ENCODE results near the gene ZNF512B.
A peak's percentile ranks its signal among the peaks of the same experiment; 100 is the strongest.
"Not testable (repeated sequence)": the region's sequence is repeated elsewhere in the genome, so short reads cannot be mapped to it uniquely, and the experiment has no call there.

ZNF512B gene

GRCh38 chr20:63969838-63970713, at the start of gene ZNF512B:
Gene ZNF512B, minus strand, starts transcription at chr20:63969930. Its CDS starts 1,980 bp downstream, at chr20:63967950.
- peak; percentile 58 for DNase-seq

- no peak for DNase-seq
Measured at GRCh38 chr20:64015635-64016034, 45.9 kb upstream of the ZNF512B start.

- not testable (repeated sequence) for DNase-seq
Measured at GRCh38 chr20:64012385-64013154, 42.8 kb upstream of the ZNF512B start.

- DNase-seq = no peak
Measured at GRCh38 chr20:64011366-64011779, 41.6 kb upstream of the ZNF512B start.

- DNase-seq = no peak
Measured at GRCh38 chr20:64010711-64011237, 41.0 kb upstream of the ZNF512B start.

- no peak for DNase-seq
Measured at GRCh38 chr20:64009811-64010387, 40.2 kb upstream of the ZNF512B start.

GRCh38 chr20:64006902-64007301, 37.2 kb upstream of the ZNF512B start:
- DNase-seq = no peak

GRCh38 chr20:64006490-64006889, 36.8 kb upstream of the ZNF512B start:
- no peak for DNase-seq

GRCh38 chr20:64005394-64005793, 35.7 kb upstream of the ZNF512B start:
- DNase-seq = no peak

GRCh38 chr20:64003960-64004725, 34.4 kb upstream of the ZNF512B start:
- DNase-seq = no peak

- DNase-seq = peak; percentile 30
Measured at GRCh38 chr20:64001607-64002011, 31.9 kb upstream of the ZNF512B start.

GRCh38 chr20:64000906-64001305, 31.2 kb upstream of the ZNF512B start:
- no peak for DNase-seq

GRCh38 chr20:63982937-63983336, 13.2 kb upstream of the ZNF512B start:
- DNase-seq = no peak

- DNase-seq = peak; percentile 96
Measured at GRCh38 chr20:63980806-63981728, 11.3 kb upstream of the ZNF512B start, which contains the start of gene PRPF6. Gene PRPF6, plus strand, starts transcription at chr20:63981132. Its CDS starts 114 bp downstream, at chr20:63981246.

GRCh38 chr20:63980317-63980805, 10.6 kb upstream of the ZNF512B start:
- DNase-seq = no peak

GRCh38 chr20:63979557-63980316, 10.0 kb upstream of the ZNF512B start, which contains the start of gene SAMD10:
Gene SAMD10, minus strand, starts transcription at chr20:63979642. Its CDS starts 175 bp downstream, at chr20:63979467.
- peak; percentile 52 for DNase-seq

GRCh38 chr20:63979229-63979556, 9.5 kb upstream of the ZNF512B start:
- no peak for DNase-seq

GRCh38 chr20:63978319-63979228, 8.8 kb upstream of the ZNF512B start:
- DNase-seq = no peak

- no peak for DNase-seq
Measured at GRCh38 chr20:63977739-63978276, 8.1 kb upstream of the ZNF512B start.
